ENCODE data around the gene IRAK2. TPM values are rescaled to one million over a fixed set of nuclear protein-coding genes. Genes with fewer than 3 reads are reported as not detected.
"Not testable (repeated sequence)": the region's sequence is repeated elsewhere in the genome, so short reads cannot be mapped to it uniquely, and the experiment has no call there.

The IRAK2 gene
- total RNA-seq, 1 experiment from 2014 or later = 5.0 TPM

GRCh38 chr3:10253731-10254130 is 89.0 kb downstream of the IRAK2 start:
- H3K36me3 ChIP-seq = peaks cover 33% of the 10 kb centered on the region
- no peaks in the 10 kb centered on the region for H3K27me3 ChIP-seq
- H3K9me3 ChIP-seq = no peaks in the 10 kb centered on the region
- DNase-seq = no peak
- H3K4me3 ChIP-seq = no peak overlapping the region

GRCh38 chr3:10255835-10256234 is 91.1 kb downstream of the IRAK2 start:
- Histone ChIP-seq H3K4me3 (no peak overlapping the region), H3K9me3 (no peaks in the 10 kb centered on the region), H3K36me3 (peaks cover 25% of the 10 kb centered on the region), H3K27me3 (no peaks in the 10 kb centered on the region)
- DNase-seq = no peak

GRCh38 chr3:10259036-10259435 is 94.3 kb downstream of the IRAK2 start:
- no peak overlapping the region for H3K4me3 ChIP-seq
- no peaks in the 10 kb centered on the region for H3K27me3 ChIP-seq
- no peak for DNase-seq
- peaks cover 15% of the 10 kb centered on the region for H3K36me3 ChIP-seq
- no peaks in the 10 kb centered on the region for H3K9me3 ChIP-seq

GRCh38 chr3:10259798-10260197 is 95.1 kb downstream of the IRAK2 start:
- Histone ChIP-seq H3K27me3 (no peaks in the 10 kb centered on the region), H3K36me3 (peaks cover 17% of the 10 kb centered on the region), H3K4me3 (no peak overlapping the region), H3K9me3 (no peaks in the 10 kb centered on the region)
- no peak for DNase-seq

- H3K4me3 ChIP-seq = no peak overlapping the region
- H3K27me3 ChIP-seq = no peaks in the 10 kb centered on the region
- H3K9me3 ChIP-seq = no peaks in the 10 kb centered on the region
- no peak for DNase-seq
- H3K36me3 ChIP-seq = peaks cover 17% of the 10 kb centered on the region
Observed at GRCh38 chr3:10260211-10260701, 95.5 kb downstream of the IRAK2 start.

- no peaks in the 10 kb centered on the region for H3K27me3 ChIP-seq
- no peak overlapping the region for H3K4me3 ChIP-seq
- H3K9me3 ChIP-seq = no peaks in the 10 kb centered on the region
- H3K36me3 ChIP-seq = peaks cover 22% of the 10 kb centered on the region
- DNase-seq = no peak
Observed at GRCh38 chr3:10262027-10262426, 97.3 kb downstream of the IRAK2 start.

GRCh38 chr3:10263646-10264363 is 99.1 kb downstream of the IRAK2 start:
- DNase-seq = no peak
- H3K4me3 ChIP-seq = no peak overlapping the region
- H3K27me3 ChIP-seq = no peaks in the 10 kb centered on the region
- H3K36me3 ChIP-seq = peaks cover 27% of the 10 kb centered on the region
- H3K9me3 ChIP-seq = no peaks in the 10 kb centered on the region

GRCh38 chr3:10265833-10266232 is 101.1 kb downstream of the IRAK2 start:
- H3K36me3 ChIP-seq = peaks cover 27% of the 10 kb centered on the region
- no peak for DNase-seq
- no peak overlapping the region for H3K4me3 ChIP-seq
- no peaks in the 10 kb centered on the region for H3K27me3 ChIP-seq
- H3K9me3 ChIP-seq = no peaks in the 10 kb centered on the region

GRCh38 chr3:10266936-10267335 is 102.2 kb downstream of the IRAK2 start:
- not testable (repeated sequence) for H3K27me3 ChIP-seq, H3K9me3 ChIP-seq, H3K4me3 ChIP-seq, DNase-seq
- peaks cover 25% of the 10 kb centered on the region for H3K36me3 ChIP-seq

GRCh38 chr3:10268116-10268515 is 103.4 kb downstream of the IRAK2 start:
- Histone ChIP-seq H3K4me3 (no peak overlapping the region), H3K36me3 (peaks cover 23% of the 10 kb centered on the region), H3K27me3 (no peaks in the 10 kb centered on the region), H3K9me3 (no peaks in the 10 kb centered on the region)
- DNase-seq = no peak

- Histone ChIP-seq H3K27me3 (no peaks in the 10 kb centered on the region), H3K4me3 (no peak overlapping the region), H3K36me3 (peaks cover 20% of the 10 kb centered on the region), H3K9me3 (no peaks in the 10 kb centered on the region)
- DNase-seq = no peak
Observed at GRCh38 chr3:10268930-10269329, 104.2 kb downstream of the IRAK2 start.

- no peaks in the 10 kb centered on the region for H3K27me3 ChIP-seq
- no peak for DNase-seq
Observed at GRCh38 chr3:10269443-10269842, 104.7 kb downstream of the IRAK2 start.

GRCh38 chr3:10272476-10272875 is 107.8 kb downstream of the IRAK2 start:
- DNase-seq, H3K9me3 ChIP-seq, H3K4me3 ChIP-seq, H3K36me3 ChIP-seq, H3K27me3 ChIP-seq: not testable (repeated sequence)

More at GRCh38 chr3:10269443-10269842, 104.7 kb downstream of the IRAK2 start:
- Histone ChIP-seq H3K4me3 (no peak overlapping the region), H3K9me3 (no peaks in the 10 kb centered on the region), H3K36me3 (peaks cover 16% of the 10 kb centered on the region)

- H3K27me3 ChIP-seq = no peaks in the 10 kb centered on the region
- no peak overlapping the region for H3K4me3 ChIP-seq
- no peak for DNase-seq
- no peaks in the 10 kb centered on the region for H3K9me3 ChIP-seq
- H3K36me3 ChIP-seq = peaks cover 6% of the 10 kb centered on the region
Observed at GRCh38 chr3:10272977-10273376, 108.3 kb downstream of the IRAK2 start.

GRCh38 chr3:10273702-10274305 is 109.1 kb downstream of the IRAK2 start:
- no peaks in the 10 kb centered on the region for H3K27me3 ChIP-seq
- H3K9me3 ChIP-seq = no peaks in the 10 kb centered on the region
- peaks cover 4% of the 10 kb centered on the region for H3K36me3 ChIP-seq
- H3K4me3 ChIP-seq = no peak overlapping the region
- DNase-seq = no peak

- no peaks in the 10 kb centered on the region for H3K27me3 ChIP-seq
- DNase-seq = no peak
- H3K4me3 ChIP-seq = no peak overlapping the region
- no peaks in the 10 kb centered on the region for H3K9me3 ChIP-seq
- peaks cover 4% of the 10 kb centered on the region for H3K36me3 ChIP-seq
Observed at GRCh38 chr3:10274601-10275000, 109.9 kb downstream of the IRAK2 start.

- peaks cover 7% of the 10 kb centered on the region for H3K36me3 ChIP-seq
- DNase-seq = no peak
Observed at GRCh38 chr3:10277115-10277625, 112.5 kb downstream of the IRAK2 start.

GRCh38 chr3:10278501-10278900 is 113.8 kb downstream of the IRAK2 start:
- no peaks in the 10 kb centered on the region for H3K27me3 ChIP-seq
- DNase-seq = no peak
- H3K4me3 ChIP-seq = no peak overlapping the region
- H3K36me3 ChIP-seq = peaks cover 9% of the 10 kb centered on the region
- no peaks in the 10 kb centered on the region for H3K9me3 ChIP-seq

More at GRCh38 chr3:10277115-10277625, 112.5 kb downstream of the IRAK2 start:
- Histone ChIP-seq H3K27me3 (no peaks in the 10 kb centered on the region), H3K4me3 (no peak overlapping the region), H3K9me3 (no peaks in the 10 kb centered on the region)

All from MG63 (cell line).